HG03095 (cell line): Measurements from ENCODE around the gene LDHAL6A.
"Not testable (repeated sequence)": the region's sequence is repeated elsewhere in the genome, so short reads cannot be mapped to it uniquely, and the experiment has no call there.

Source experiments
- ATAC-seq: cut with Tn5 transposase; IDR thresholded peaks from one replicate; pipeline ENCODE4 v1.9.1; 2021; ENCODE audit warnings: moderate library complexity; ENCODE audit not compliant: unreplicated experiment

The LDHAL6A gene

GRCh38 chr11:18455686-18456372, at the start of gene LDHAL6A:
Gene LDHAL6A, plus strand, starts transcription at chr11:18455856. Its CDS starts 825 bp downstream, at chr11:18456681.
- ATAC-seq: no peak

GRCh38 chr11:18407400-18407799, 48.3 kb upstream of the LDHAL6A start:
- ATAC-seq: not testable (repeated sequence)

- ATAC-seq: no peak
Measured at GRCh38 chr11:18408558-18409291, 46.9 kb upstream of the LDHAL6A start.

- no peak for ATAC-seq
Measured at GRCh38 chr11:18416459-18416858, 39.2 kb upstream of the LDHAL6A start.

GRCh38 chr11:18419040-18419439, 36.6 kb upstream of the LDHAL6A start:
- ATAC-seq: no peak

- no peak for ATAC-seq
Measured at GRCh38 chr11:18420067-18420466, 35.6 kb upstream of the LDHAL6A start.

- ATAC-seq: no peak
Measured at GRCh38 chr11:18427240-18427639, 28.4 kb upstream of the LDHAL6A start.

- no peak for ATAC-seq
Measured at GRCh38 chr11:18429332-18429731, 26.3 kb upstream of the LDHAL6A start.

- no peak for ATAC-seq
Measured at GRCh38 chr11:18438691-18439090, 17.0 kb upstream of the LDHAL6A start.

GRCh38 chr11:18449251-18449650, 6.4 kb upstream of the LDHAL6A start:
- ATAC-seq: no peak

GRCh38 chr11:18452927-18453326, 2.7 kb upstream of the LDHAL6A start:
- no peak for ATAC-seq

- ATAC-seq: no peak
Measured at GRCh38 chr11:18457450-18457849, 1.8 kb downstream of the LDHAL6A start.

- no peak for ATAC-seq
Measured at GRCh38 chr11:18459634-18460033, 4.0 kb downstream of the LDHAL6A start.

- no peak for ATAC-seq
Measured at GRCh38 chr11:18461909-18462308, 6.3 kb downstream of the LDHAL6A start.

GRCh38 chr11:18463439-18463838, 7.8 kb downstream of the LDHAL6A start:
- ATAC-seq: no peak

- no peak for ATAC-seq
Measured at GRCh38 chr11:18466402-18466801, 10.7 kb downstream of the LDHAL6A start.

- ATAC-seq: no peak
Measured at GRCh38 chr11:18468059-18468458, 12.4 kb downstream of the LDHAL6A start.

- no peak for ATAC-seq
Measured at GRCh38 chr11:18468961-18469360, 13.3 kb downstream of the LDHAL6A start.

- ATAC-seq: no peak
Measured at GRCh38 chr11:18471995-18472394, 16.3 kb downstream of the LDHAL6A start.

- ATAC-seq: no peak
Measured at GRCh38 chr11:18472587-18472986, 16.9 kb downstream of the LDHAL6A start.

- no peak for ATAC-seq
Measured at GRCh38 chr11:18479063-18479462, 23.4 kb downstream of the LDHAL6A start.

- ATAC-seq: no peak
Measured at GRCh38 chr11:18485913-18486528, 30.4 kb downstream of the LDHAL6A start.
